Stomach (tissue), 4 donors: ENCODE measurements around the gene MTA3.

Source experiments
- CTCF ChIP-seq, 7 experiments: fragments of 450-650 bp in 4 of 7; fragments of 200-600 bp in 3 of 7; sonication (generic) in 3 of 7; IDR thresholded peaks; one replicate each; pipeline ENCODE4 v1.5.1; 2016 to 2019; ENCODE audit warnings: antibody characterized with exemption in 7 of 7, control low read depth in 2 of 7, mild to moderate bottlenecking in 1 of 7
- EP300 ChIP-seq: sonication (generic); formaldehyde crosslinking; IDR thresholded peaks from one replicate; pipeline ENCODE4 v1.6.1; 2017; ENCODE audit warnings: antibody characterized with exemption

DNA sequence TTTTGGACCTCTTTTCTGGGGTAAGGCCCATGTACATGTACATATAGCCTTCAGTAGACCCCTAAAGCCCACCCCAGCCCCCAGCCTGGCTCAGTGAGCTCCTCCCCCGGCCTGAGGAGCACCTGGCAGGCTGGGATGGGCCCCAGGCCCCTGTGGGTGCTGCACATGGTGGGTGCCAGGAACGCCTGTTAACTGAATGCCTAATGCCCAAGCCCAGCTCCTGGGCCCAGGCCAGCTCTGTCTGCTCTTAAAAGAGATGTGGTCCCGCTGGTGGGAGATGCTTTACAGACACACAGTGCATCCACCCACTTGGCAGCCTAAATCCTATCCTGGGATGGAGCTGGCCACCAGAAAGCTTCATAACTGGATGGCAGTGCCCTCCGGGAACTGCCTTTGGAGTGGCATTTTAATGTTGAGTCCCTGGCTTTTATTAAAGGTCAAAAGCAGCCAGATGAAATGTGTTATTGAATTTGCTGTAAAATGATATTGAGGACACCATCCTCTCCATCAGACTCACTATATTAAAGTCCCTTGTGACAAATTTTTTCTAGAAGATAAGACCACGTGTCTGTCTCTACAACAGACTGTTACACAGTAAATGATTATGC lies 203.2 kb downstream of the MTA3 start:
- TF ChIP-seq CTCF (IDR thresholded peaks at IDR 0.05) = no peak
- TF ChIP-seq EP300 = no peak
